Activated T-helper 1 cell treated with Interleukin-2 at 50 U/mL for 16 hours (primary cell): ENCODE data around the gene ZMYND10.

Source experiments
- DNase-seq: peaks from one replicate; pipeline ENCODE4 v3.0.0-alpha.2; 2020; ENCODE audit warnings: low read depth

ZMYND10 gene

GRCh38 chr3:50370594-50370993 lies 25.1 kb upstream of the ZMYND10 start:
- DNase-seq = no peak

GRCh38 chr3:50369012-50369670 lies 23.6 kb upstream of the ZMYND10 start:
- no peak for DNase-seq

GRCh38 chr3:50365842-50366220 lies 20.3 kb upstream of the ZMYND10 start:
- no peak for DNase-seq

GRCh38 chr3:50365080-50365841 lies 19.7 kb upstream of the ZMYND10 start:
- DNase-seq = peak; percentile 90

- no peak for DNase-seq
Observed at GRCh38 chr3:50364573-50365079, 19.1 kb upstream of the ZMYND10 start.

GRCh38 chr3:50359760-50360110 lies 14.2 kb upstream of the ZMYND10 start:
- no peak for DNase-seq

GRCh38 chr3:50358911-50359759 lies 13.6 kb upstream of the ZMYND10 start, which contains the start of gene TMEM115:
Gene TMEM115, minus strand, starts transcription at chr3:50359521. Its CDS starts 458 bp downstream, at chr3:50359063.
- peak; percentile 91 for DNase-seq

GRCh38 chr3:50358355-50358910 lies 12.9 kb upstream of the ZMYND10 start:
- DNase-seq = no peak

- DNase-seq = no peak
Observed at GRCh38 chr3:50357481-50357880, 11.9 kb upstream of the ZMYND10 start.

- DNase-seq = no peak
Observed at GRCh38 chr3:50356553-50356952, 11.0 kb upstream of the ZMYND10 start.

GRCh38 chr3:50355829-50356552 lies 10.5 kb upstream of the ZMYND10 start:
- no peak for DNase-seq

GRCh38 chr3:50354850-50355249 lies 9.3 kb upstream of the ZMYND10 start:
- no peak for DNase-seq

GRCh38 chr3:50354186-50354764 lies 8.7 kb upstream of the ZMYND10 start:
- no peak for DNase-seq

- no peak for DNase-seq
Observed at GRCh38 chr3:50353245-50354004, 7.9 kb upstream of the ZMYND10 start.

- no peak for DNase-seq
Observed at GRCh38 chr3:50352781-50353180, 7.2 kb upstream of the ZMYND10 start.

- no peak for DNase-seq
Observed at GRCh38 chr3:50351323-50351697, 5.8 kb upstream of the ZMYND10 start.

GRCh38 chr3:50350527-50351322 lies 5.2 kb upstream of the ZMYND10 start, which contains the start of the genes CYB561D2 and NPRL2:
Gene CYB561D2, plus strand, starts transcription at chr3:50350862. Its CDS starts 572 bp downstream, at chr3:50351434.
Gene NPRL2, minus strand, starts transcription at chr3:50350775. Its CDS starts 123 bp downstream, at chr3:50350652.
- DNase-seq = peak; percentile 100

GRCh38 chr3:50350213-50350526 lies 4.6 kb upstream of the ZMYND10 start:
- no peak for DNase-seq

- peak; percentile 70 for DNase-seq
Observed at GRCh38 chr3:50347187-50347813, 1.8 kb upstream of the ZMYND10 start.
